Body of pancreas (tissue), 4 donors: ENCODE data around the gene GRN. TPM values are rescaled to one million over a fixed set of nuclear protein-coding genes. Genes with fewer than 3 reads are reported as not detected.

Source experiments
- ATAC-seq: fragments of 150-250 bp; one replicate; pipeline ENCODE4 v1.9.1; 2016
- DNase-seq, 4 donors: peaks; one replicate each; pipeline ENCODE4 v3.0.0-alpha.2; 2019
- H3K27ac ChIP-seq, 4 donors: fragments of 200-600 bp; sonication (generic); 1 replicate in 3 of 4; 2 replicates in 1 of 4; pipeline versions ENCODE4 v1.5.1 to v1.6.1; 2016 to 2019; ENCODE audit warnings: mild to moderate bottlenecking in 1 of 4, mixed read lengths in 1 of 4, moderate library complexity in 1 of 4
- H3K27me3 ChIP-seq, 2 donors: fragments of 200-600 bp; sonication (generic); one replicate each; pipeline ENCODE4 v1.6.0; 2016; ENCODE audit warnings: mild to moderate bottlenecking in 1 of 2
- H3K36me3 ChIP-seq, 2 donors: fragments of 200-600 bp; sonication (generic); replicated peaks in 1 of 2; 2 replicates each; pipeline ENCODE4 v1.5.1; 2016; ENCODE audit warnings: low read depth in 2 of 2; ENCODE audit not compliant: insufficient read depth in 1 of 2
- H3K4me1 ChIP-seq: fragments of 200-600 bp; sonication (generic); one replicate; pipeline ENCODE4 v1.6.0; 2016
- H3K4me3 ChIP-seq, 2 donors: fragments of 200-600 bp; sonication (generic); 1 replicate in 1 of 2; 2 replicates in 1 of 2; pipeline ENCODE4 v1.5.1; 2016 to 2019
- H3K9me3 ChIP-seq, 3 donors: fragments of 200-600 bp; sonication (generic); 1 replicate in 2 of 3; 2 replicates in 1 of 3; pipeline ENCODE4 v1.5.1; 2016
- CTCF ChIP-seq, 7 experiments: fragments of 450-650 bp in 4 of 7; fragments of 200-600 bp in 3 of 7; sonication (generic) in 3 of 7; IDR thresholded peaks; one replicate each; pipeline ENCODE4 v1.5.1; 2016 to 2019; ENCODE audit warnings: antibody characterized with exemption in 7 of 7
- POLR2A ChIP-seq, 3 donors: fragments of 450-650 bp; IDR thresholded peaks; one replicate each; pipeline ENCODE4 v1.6.1; 2016; ENCODE audit warnings: antibody characterized with exemption in 3 of 3, mild to moderate bottlenecking in 2 of 3
- WGBS, 2 donors: methylation state at CpG; one replicate each; pipeline ENCODE4 v1.1.5; 2017; 5-methylcytosine and 5-hydroxymethylcytosine counted together
- intact Hi-C: fragments of 100-400 bp; cut with DNase I; formaldehyde crosslinking; loops from one replicate; pipeline ENCODE4 v1.15.1; 2023
- total RNA-seq, 2 donors: library from RNA; depleted of rRNA; stranded (reverse); fragments of >200 nt; gene quantifications; one replicate each; pipeline ENCODE4 v1.1.0, GENCODE V29; 2016

Gene GRN
- total RNA-seq, 2 donors from 2014 or later, result 119 to 153 TPM

GRCh38 chr17:44353672-44354331 lies 8.7 kb downstream of the GRN start:
- DNase-seq, result peak in 3 of 4 donors; percentile 22 to 52 (median 23)
- H3K4me1 ChIP-seq, result peaks cover 6% of the 10 kb centered on the region
- no peaks in the 10 kb centered on the region for H3K9me3 ChIP-seq
- H3K27ac ChIP-seq, result no peak overlapping the region
- intact Hi-C loops, result no loop called here
- WGBS, 2 donors, result 14 to 30% methylated on average over 2 to 93 of the region's 98 CpGs
- TF ChIP-seq CTCF (IDR thresholded peaks at IDR 0.05) (no peak), POLR2A (IDR thresholded peaks at IDR 0.05) (no peak)
- H3K27me3 ChIP-seq, result no peaks in the 10 kb centered on the region
- H3K4me3 ChIP-seq, result no peak overlapping the region
- peaks cover 8 to 22% of the 10 kb centered on the region in 2 donors for H3K36me3 ChIP-seq
- peak; percentile 54 for ATAC-seq

GRCh38 chr17:44354582-44355561 lies 9.8 kb downstream of the GRN start:
- Histone ChIP-seq H3K4me1 (peaks cover 6% of the 10 kb centered on the region), H3K27me3 (no peaks in the 10 kb centered on the region), H3K36me3 (peaks cover 8 to 18% of the 10 kb centered on the region in 2 donors), H3K9me3 (no peaks in the 10 kb centered on the region), H3K27ac (no peak overlapping the region), H3K4me3 (no peak overlapping the region)
- WGBS, 2 donors, result 43 to 65% methylated on average over 18 to 75 of the region's 77 CpGs
- peak; percentile 28 to 61 (median 42) for DNase-seq
- peak; percentile 8 for ATAC-seq
- TF ChIP-seq CTCF (IDR thresholded peaks at IDR 0.05) (peak in 6 of 7 experiments; percentile 11 to 45 (median 22)), POLR2A (IDR thresholded peaks at IDR 0.05) (no peak)
- intact Hi-C loops, result no loop called here

GRCh38 chr17:44355642-44356099 lies 10.6 kb downstream of the GRN start:
- Histone ChIP-seq H3K27ac (no peak overlapping the region), H3K4me3 (no peak overlapping the region), H3K9me3 (no peaks in the 10 kb centered on the region), H3K27me3 (no peaks in the 10 kb centered on the region), H3K36me3 (peaks cover 8 to 15% of the 10 kb centered on the region in 2 donors), H3K4me1 (peaks cover 6% of the 10 kb centered on the region)
- WGBS, 2 donors, result 83% methylated on average over 16 to 17 of the region's 17 CpGs
- no peak for ATAC-seq
- TF ChIP-seq POLR2A (IDR thresholded peaks at IDR 0.05) (no peak), CTCF (IDR thresholded peaks at IDR 0.05) (no peak)
- intact Hi-C loops, result no loop called here
- DNase-seq, result no peak

GRCh38 chr17:44356241-44356640 lies 11.1 kb downstream of the GRN start:
- H3K27me3 ChIP-seq, result no peaks in the 10 kb centered on the region
- no peak for DNase-seq
- TF ChIP-seq CTCF (IDR thresholded peaks at IDR 0.05) (no peak), POLR2A (IDR thresholded peaks at IDR 0.05) (no peak)
- H3K36me3 ChIP-seq, result peaks cover 8 to 15% of the 10 kb centered on the region in 2 donors
- H3K4me3 ChIP-seq, result no peak overlapping the region
- H3K4me1 ChIP-seq, result peaks cover 6% of the 10 kb centered on the region
- intact Hi-C loops, result no loop called here
- 74 to 100% methylated on average over 2 to 9 of the region's 11 CpGs for WGBS, 2 donors
- H3K9me3 ChIP-seq, result no peaks in the 10 kb centered on the region
- H3K27ac ChIP-seq, result no peak overlapping the region
- ATAC-seq, result no peak
